Fibroblast of lung (primary cell): Measurements from ENCODE around the gene NEK10. TPM values are rescaled to one million over a fixed set of nuclear protein-coding genes. Genes with fewer than 3 reads are reported as not detected.

Experiments used
- DNase-seq, 2 donors: peaks; one replicate each; pipeline versions ENCODE4 v3.0.0 to v3.0.0-alpha.2; 2010; ENCODE audit warnings: low read depth in 2 of 2
- H2AFZ ChIP-seq: 2 replicates; pipeline ENCODE4 v1.5.1; 2012; ENCODE audit warnings: low read length, control low read depth, inconsistent platforms
- H3K27ac ChIP-seq: 2 replicates; pipeline ENCODE4 v1.5.1; 2011; ENCODE audit warnings: low read length, control low read depth; ENCODE audit not compliant: insufficient read depth
- H3K27me3 ChIP-seq: 2 replicates; pipeline ENCODE4 v1.5.1; 2011; ENCODE audit warnings: mild to moderate bottlenecking, low read length; ENCODE audit not compliant: control insufficient read depth, insufficient read depth
- H3K36me3 ChIP-seq: 2 replicates; pipeline ENCODE4 v1.5.1; 2011; ENCODE audit warnings: low read length; ENCODE audit not compliant: control insufficient read depth, insufficient read depth
- H3K4me1 ChIP-seq: 2 replicates; pipeline ENCODE4 v1.5.1; 2011; ENCODE audit warnings: low read length; ENCODE audit not compliant: control insufficient read depth, insufficient read depth; ENCODE audit errors: extremely low read depth
- H3K4me2 ChIP-seq: 2 replicates; pipeline ENCODE4 v1.5.1; 2011; ENCODE audit warnings: low read length, control low read depth; ENCODE audit not compliant: insufficient read depth; ENCODE audit errors: extremely low read depth
- H3K4me3 ChIP-seq, 4 experiments: fragments of 200-600 bp in 1 of 4; sonication (generic) in 1 of 4; replicated peaks in 1 of 4; 2 replicates each; pipeline ENCODE4 v1.5.1; 2011 to 2016; ENCODE audit warnings: low read length in 4 of 4, low read depth in 3 of 4, mild to moderate bottlenecking in 3 of 4, control low read depth in 2 of 4, inconsistent platforms in 1 of 4, mixed read lengths in 1 of 4; ENCODE audit not compliant: insufficient read depth in 1 of 4; ENCODE audit errors: control extremely low read depth in 1 of 4
- H3K79me2 ChIP-seq: 2 replicates; pipeline ENCODE4 v1.5.1; 2012; ENCODE audit warnings: mild to moderate bottlenecking, low read length, inconsistent platforms; ENCODE audit not compliant: control insufficient read depth, insufficient read depth
- H3K9ac ChIP-seq: 2 replicates; pipeline ENCODE4 v1.5.1; 2011; ENCODE audit warnings: mild to moderate bottlenecking, low read length, control low read depth; ENCODE audit not compliant: insufficient read depth
- H3K9me3 ChIP-seq: 2 replicates; pipeline ENCODE4 v1.5.1; 2012; ENCODE audit warnings: low read depth, low read length; ENCODE audit not compliant: control insufficient read depth, insufficient read depth
- H4K20me1 ChIP-seq: 2 replicates; pipeline ENCODE4 v1.5.1; 2011; ENCODE audit warnings: low read length; ENCODE audit not compliant: control insufficient read depth, insufficient read depth; ENCODE audit errors: extremely low read depth
- CTCF ChIP-seq, 2 donors: IDR thresholded peaks in 1 of 2; conservative IDR thresholded peaks in 1 of 2; 1 replicate in 1 of 2; 2 replicates in 1 of 2; pipeline ENCODE4 v1.5.1; 2011 to 2012; ENCODE audit warnings: low read length in 2 of 2, control low read depth in 1 of 2, inconsistent platforms in 1 of 2, low read depth in 1 of 2, mild to moderate bottlenecking in 1 of 2
- EZH2 ChIP-seq: IDR thresholded peaks from 2 replicates; pipeline ENCODE4 v1.5.1; 2012; ENCODE audit warnings: low read length, control low read depth, mild to moderate bottlenecking; ENCODE audit errors: missing control alignments
- polyA plus RNA-seq, 2 donors: library from polyadenylated mRNA; depleted of rRNA in 1 of 2; stranded (reverse) in 1 of 2; unstranded in 1 of 2; fragments of >200 nt; gene quantifications; 2 replicates each; pipeline ENCODE4 v1.2.1, GENCODE V29; 2011 to 2012; ENCODE audit warnings: missing spikeins in 1 of 2
- total RNA-seq: library from RNA; depleted of rRNA; stranded (reverse); fragments of >200 nt; gene quantifications from 2 replicates; pipeline ENCODE4 v1.2.1, GENCODE V29; 2014

Gene NEK10
- total and polyA plus RNA-seq, 2 donors (not counting 1 experiment from before 2014, with no cell fraction given), result 1.4 to 23.0 TPM

GRCh38 chr3:27281671-27282150 lies 87.5 kb downstream of the NEK10 start:
- DNase-seq, result no peak
- Histone ChIP-seq H3K79me2 (no peaks in the 10 kb centered on the region), H3K4me2 (no peak overlapping the region), H3K27ac (no peak overlapping the region), H3K4me3 (no peak overlapping the region), H3K9ac (no peak overlapping the region), H3K4me1 (no peaks in the 10 kb centered on the region), H3K9me3 (no peaks in the 10 kb centered on the region), H3K36me3 (no peaks in the 10 kb centered on the region), H3K27me3 (no peaks in the 10 kb centered on the region), H4K20me1 (no peaks in the 10 kb centered on the region), H2AFZ (no peak overlapping the region)
- TF ChIP-seq EZH2 (no peak), CTCF (conservative IDR thresholded peaks at IDR 0.05 in 1 of 2, IDR thresholded peaks at IDR 0.05 in 1 of 2; ENCODE audit: low read depth in 1 of 2, low read length in 2 of 2) (no peak)

GRCh38 chr3:27279123-27279522 lies 90.1 kb downstream of the NEK10 start:
- Histone ChIP-seq H3K27me3 (no peaks in the 10 kb centered on the region), H2AFZ (no peak overlapping the region), H3K4me3 (no peak overlapping the region), H3K27ac (no peak overlapping the region), H4K20me1 (no peaks in the 10 kb centered on the region), H3K4me2 (no peak overlapping the region), H3K9me3 (no peaks in the 10 kb centered on the region), H3K4me1 (no peaks in the 10 kb centered on the region), H3K36me3 (no peaks in the 10 kb centered on the region), H3K9ac (no peak overlapping the region), H3K79me2 (no peaks in the 10 kb centered on the region)
- DNase-seq, result peak; percentile 4 to 33
- TF ChIP-seq CTCF (conservative IDR thresholded peaks at IDR 0.05 in 1 of 2, IDR thresholded peaks at IDR 0.05 in 1 of 2; ENCODE audit: low read depth in 1 of 2, low read length in 2 of 2) (peak; percentile 24 to 38), EZH2 (no peak)

- Histone ChIP-seq H3K79me2 (no peaks in the 10 kb centered on the region), H3K9ac (no peak overlapping the region), H3K4me3 (no peak overlapping the region), H4K20me1 (no peaks in the 10 kb centered on the region), H3K27me3 (no peaks in the 10 kb centered on the region), H3K36me3 (no peaks in the 10 kb centered on the region), H3K9me3 (no peaks in the 10 kb centered on the region), H2AFZ (no peak overlapping the region), H3K4me1 (no peaks in the 10 kb centered on the region), H3K4me2 (no peak overlapping the region), H3K27ac (no peak overlapping the region)
- no peak for TF ChIP-seq CTCF (conservative IDR thresholded peaks at IDR 0.05 in 1 of 2, IDR thresholded peaks at IDR 0.05 in 1 of 2; ENCODE audit: low read depth in 1 of 2, low read length in 2 of 2)
- TF ChIP-seq EZH2, result no peak
- DNase-seq, result no peak
Measured at GRCh38 chr3:27278383-27279055, 90.7 kb downstream of the NEK10 start.
